ENCODE data around the gene CDK7. TPM values are rescaled to one million over a fixed set of nuclear protein-coding genes. Genes with fewer than 3 reads are reported as not detected.

CDK7 gene
- total RNA-seq, 3 donors from 2014 or later = 18.3 to 22.7 (median 22.0) TPM

DNA sequence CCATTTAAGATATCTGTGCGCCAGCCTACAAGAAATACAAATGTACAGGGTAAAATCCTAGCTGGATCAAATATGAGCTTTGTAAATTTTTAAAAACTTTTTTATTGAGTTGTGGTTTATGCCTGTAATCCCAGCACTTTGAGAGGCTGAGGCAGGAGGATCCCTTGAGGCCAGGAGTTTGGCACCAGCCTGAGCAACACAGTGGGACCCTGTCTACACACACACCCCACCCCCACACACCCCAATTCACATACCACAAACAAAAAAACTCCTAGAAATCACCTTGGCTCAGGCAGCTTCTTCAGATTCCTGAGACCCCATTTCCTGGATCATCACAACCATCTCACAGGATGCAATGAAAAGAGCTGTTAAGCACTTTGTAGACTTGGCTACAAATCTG is 46.4 kb downstream of the CDK7 start:
- H3K4me1 ChIP-seq (ENCODE audit: low read depth) = peaks cover 9% of the 10 kb centered on the region
- no peaks in the 10 kb centered on the region for H3K9me3 ChIP-seq
- H3K36me3 ChIP-seq (ENCODE audit: low read depth) = peaks cover 8% of the 10 kb centered on the region
- intact Hi-C loops (cut with DNase I, micrococcal nuclease) = no loop called here
- ATAC-seq (no peak), DNase-seq (no peak)
- TF ChIP-seq, protein P1, sequence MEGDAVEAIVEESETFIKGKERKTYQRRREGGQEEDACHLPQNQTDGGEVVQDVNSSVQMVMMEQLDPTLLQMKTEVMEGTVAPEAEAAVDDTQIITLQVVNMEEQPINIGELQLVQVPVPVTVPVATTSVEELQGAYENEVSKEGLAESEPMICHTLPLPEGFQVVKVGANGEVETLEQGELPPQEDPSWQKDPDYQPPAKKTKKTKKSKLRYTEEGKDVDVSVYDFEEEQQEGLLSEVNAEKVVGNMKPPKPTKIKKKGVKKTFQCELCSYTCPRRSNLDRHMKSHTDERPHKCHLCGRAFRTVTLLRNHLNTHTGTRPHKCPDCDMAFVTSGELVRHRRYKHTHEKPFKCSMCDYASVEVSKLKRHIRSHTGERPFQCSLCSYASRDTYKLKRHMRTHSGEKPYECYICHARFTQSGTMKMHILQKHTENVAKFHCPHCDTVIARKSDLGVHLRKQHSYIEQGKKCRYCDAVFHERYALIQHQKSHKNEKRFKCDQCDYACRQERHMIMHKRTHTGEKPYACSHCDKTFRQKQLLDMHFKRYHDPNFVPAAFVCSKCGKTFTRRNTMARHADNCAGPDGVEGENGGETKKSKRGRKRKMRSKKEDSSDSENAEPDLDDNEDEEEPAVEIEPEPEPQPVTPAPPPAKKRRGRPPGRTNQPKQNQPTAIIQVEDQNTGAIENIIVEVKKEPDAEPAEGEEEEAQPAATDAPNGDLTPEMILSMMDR (IDR thresholded peaks at IDR 0.05) = no peak
- no peak overlapping the region for H3K4me3 ChIP-seq

DNA sequence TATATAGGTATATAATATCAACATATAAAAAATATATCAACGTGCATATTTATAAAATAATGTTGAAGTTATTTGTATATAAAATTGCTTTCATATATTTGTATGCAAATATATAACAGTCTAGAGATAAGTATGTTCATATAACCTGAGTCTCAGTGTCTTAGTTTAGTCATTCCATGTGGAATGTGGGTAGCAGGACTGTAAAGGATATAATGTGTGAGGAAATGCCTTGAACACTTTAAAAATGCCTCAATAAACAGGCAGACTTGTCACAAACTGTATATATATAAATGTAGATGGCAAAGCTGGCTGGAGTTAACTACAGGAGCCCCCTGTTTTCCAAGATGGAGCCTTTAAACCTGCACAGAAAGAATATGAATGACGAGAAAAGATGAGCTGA is 49.5 kb downstream of the CDK7 start:
- H3K36me3 ChIP-seq (ENCODE audit: low read depth) = peaks cover under 1% of the 10 kb centered on the region
- H3K4me1 ChIP-seq (ENCODE audit: low read depth) = peaks cover 3% of the 10 kb centered on the region
- H3K9me3 ChIP-seq = no peaks in the 10 kb centered on the region
- intact Hi-C loops (cut with DNase I, micrococcal nuclease) = no loop called here
- TF ChIP-seq, protein P1 (IDR thresholded peaks at IDR 0.05) = no peak
- no peak for ATAC-seq
- no peak for DNase-seq
- H3K4me3 ChIP-seq = no peak overlapping the region

DNA sequence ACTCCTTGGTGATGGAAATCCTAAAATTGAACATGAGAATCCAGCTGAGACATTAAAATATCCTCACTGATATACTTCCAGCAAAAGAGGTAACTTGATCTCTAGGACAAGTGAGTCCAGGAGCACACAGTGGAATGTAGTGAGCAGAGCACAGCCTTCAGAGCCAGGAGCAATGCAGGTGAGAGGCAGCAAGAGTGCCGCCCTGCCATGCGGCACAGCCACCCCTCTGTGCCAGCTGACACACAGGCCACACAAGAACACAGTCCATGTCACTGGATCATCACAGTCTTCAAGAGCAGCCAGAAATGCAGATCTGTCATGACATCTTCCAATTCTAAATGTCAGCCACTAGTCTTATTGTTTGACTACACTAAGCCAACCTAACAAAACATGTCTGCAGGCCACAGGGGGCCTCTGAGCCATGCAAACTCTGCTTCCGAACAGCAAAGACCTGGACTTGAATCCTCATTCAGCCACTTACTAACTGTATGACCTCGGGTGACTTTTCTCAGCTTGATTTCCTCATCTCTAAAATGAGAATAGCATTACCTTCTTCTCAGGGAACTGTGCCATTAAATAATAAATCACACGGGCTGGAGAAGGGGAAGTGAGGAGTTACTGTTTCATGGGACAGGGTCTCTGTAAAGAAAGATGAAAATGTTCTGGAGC is 50.9 kb downstream of the CDK7 start:
- DNase-seq (no peak), ATAC-seq (no peak)
- TF ChIP-seq, protein P1 (IDR thresholded peaks at IDR 0.05) = no peak
- H3K36me3 ChIP-seq (ENCODE audit: low read depth) = no peaks in the 10 kb centered on the region
- no peak overlapping the region for H3K4me3 ChIP-seq
- no peaks in the 10 kb centered on the region for H3K4me1 ChIP-seq (ENCODE audit: low read depth)
- intact Hi-C loops (cut with DNase I, micrococcal nuclease) = no loop called here
- no peaks in the 10 kb centered on the region for H3K9me3 ChIP-seq

DNA sequence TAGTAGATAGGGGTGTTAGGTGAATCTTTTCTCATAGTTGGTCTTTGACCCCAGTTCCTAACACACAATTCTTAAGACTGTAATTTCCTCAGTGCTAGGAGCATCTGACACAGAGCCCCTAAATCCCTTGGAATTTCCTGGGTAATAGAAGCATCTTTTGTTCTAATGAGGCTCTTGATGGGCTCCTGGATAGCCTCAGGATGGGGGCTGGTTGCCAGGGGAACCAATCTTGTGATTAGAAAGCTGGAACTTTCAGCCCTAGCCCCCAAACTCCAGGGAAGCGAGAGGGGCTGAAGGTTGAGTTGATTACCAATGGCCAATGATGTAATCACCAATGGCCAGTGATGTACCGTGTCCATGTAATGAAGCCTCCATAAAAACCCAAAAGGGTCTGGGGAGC is 53.4 kb downstream of the CDK7 start:
- Histone ChIP-seq H3K4me3 (no peak overlapping the region), H3K36me3 (ENCODE audit: low read depth) (no peaks in the 10 kb centered on the region), H3K4me1 (ENCODE audit: low read depth) (no peaks in the 10 kb centered on the region), H3K9me3 (no peaks in the 10 kb centered on the region)
- DNase-seq (no peak), ATAC-seq (no peak)
- intact Hi-C loops (cut with DNase I, micrococcal nuclease) = no loop called here
- TF ChIP-seq, protein P1 (IDR thresholded peaks at IDR 0.05) = no peak

DNA sequence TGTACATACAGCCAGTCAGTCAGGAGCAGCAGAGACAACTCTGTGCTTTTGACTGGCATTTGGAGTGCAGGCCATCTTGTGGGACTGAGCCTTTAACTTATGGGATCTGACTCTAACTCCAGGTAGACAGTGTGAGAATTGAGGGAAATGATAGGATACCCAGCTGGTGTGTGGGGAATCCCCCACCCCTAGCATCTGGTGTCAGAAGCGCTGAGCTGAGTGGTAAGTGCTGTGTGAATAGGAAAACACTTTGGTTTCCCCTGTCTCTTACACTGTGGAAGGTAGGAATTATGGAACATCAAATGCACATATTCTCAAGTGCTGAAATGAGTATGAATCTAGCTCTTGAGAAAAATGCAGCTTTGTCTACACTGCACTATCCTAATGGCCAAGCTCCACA is 54.0 kb downstream of the CDK7 start:
- Histone ChIP-seq H3K36me3 (ENCODE audit: low read depth) (no peaks in the 10 kb centered on the region), H3K9me3 (no peaks in the 10 kb centered on the region), H3K4me1 (ENCODE audit: low read depth) (no peaks in the 10 kb centered on the region), H3K4me3 (no peak overlapping the region)
- intact Hi-C loops (cut with DNase I, micrococcal nuclease) = no loop called here
- DNase-seq (no peak), ATAC-seq (no peak)
- TF ChIP-seq, protein P1 (IDR thresholded peaks at IDR 0.05) = no peak

DNA sequence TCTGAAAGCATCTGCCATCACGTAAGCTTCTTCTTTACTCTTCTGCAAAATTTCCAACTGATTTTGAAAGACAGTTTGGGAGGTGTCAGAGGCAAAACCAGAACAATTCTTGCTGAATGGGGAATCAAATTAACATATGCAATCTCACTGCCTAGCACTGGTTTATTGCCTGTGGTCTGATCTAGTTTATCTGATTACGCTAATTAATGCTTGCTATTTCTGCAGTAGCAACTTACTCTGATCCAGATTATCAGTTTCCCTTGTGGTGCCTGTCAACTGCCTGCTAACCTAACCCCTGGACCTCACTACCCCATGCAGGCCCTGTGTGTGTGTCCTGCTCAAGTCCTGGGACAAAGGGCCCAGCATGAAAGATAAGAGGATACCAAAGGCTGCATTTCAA is 57.6 kb downstream of the CDK7 start:
- ATAC-seq = no peak
- no peaks in the 10 kb centered on the region for H3K9me3 ChIP-seq
- TF ChIP-seq, protein P1 (IDR thresholded peaks at IDR 0.05) = no peak
- DNase-seq = no peak
- intact Hi-C loops (cut with DNase I, micrococcal nuclease) = no loop called here
- no peaks in the 10 kb centered on the region for H3K36me3 ChIP-seq (ENCODE audit: low read depth)
- no peak overlapping the region for H3K4me3 ChIP-seq
- H3K4me1 ChIP-seq (ENCODE audit: low read depth) = no peaks in the 10 kb centered on the region
